T follicular helper cell (primary cell): Measurements from ENCODE around the gene WDTC1.

Experiments
- DNase-seq: peaks from one replicate; pipeline ENCODE4 v3.0.0-alpha.2; 2020; ENCODE audit warnings: low read depth

WDTC1 gene

DNA sequence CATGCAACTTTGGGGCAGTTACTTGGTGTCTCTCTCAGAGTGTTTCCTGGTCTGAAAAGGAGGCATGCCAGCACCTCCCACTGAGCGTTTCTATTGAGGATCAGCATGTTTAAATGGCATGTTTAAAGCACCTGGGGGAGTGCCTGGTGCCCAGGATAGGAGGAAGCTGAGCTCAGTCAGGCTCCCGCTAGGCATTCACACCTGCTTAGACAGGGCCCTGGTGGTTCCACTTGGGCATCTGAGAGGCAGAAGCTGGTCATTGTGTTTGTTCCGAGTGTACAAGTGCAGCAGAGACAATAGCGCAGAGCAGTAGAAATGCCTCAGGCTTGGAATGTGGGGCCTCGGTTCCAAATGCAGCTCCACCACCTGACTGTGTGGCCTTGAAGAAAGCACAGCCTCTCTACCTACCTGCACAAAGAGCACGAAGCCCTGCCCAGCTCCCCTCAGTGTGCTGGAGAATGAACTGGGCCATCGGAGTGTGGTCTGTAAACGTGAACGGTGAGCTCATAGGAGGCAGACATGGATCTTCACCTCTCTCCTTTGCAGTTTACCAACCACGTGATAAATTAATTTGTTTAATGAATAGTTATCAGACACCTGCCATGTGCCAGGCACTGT is 67.3 kb downstream of the WDTC1 start:
- no peak for DNase-seq

DNA sequence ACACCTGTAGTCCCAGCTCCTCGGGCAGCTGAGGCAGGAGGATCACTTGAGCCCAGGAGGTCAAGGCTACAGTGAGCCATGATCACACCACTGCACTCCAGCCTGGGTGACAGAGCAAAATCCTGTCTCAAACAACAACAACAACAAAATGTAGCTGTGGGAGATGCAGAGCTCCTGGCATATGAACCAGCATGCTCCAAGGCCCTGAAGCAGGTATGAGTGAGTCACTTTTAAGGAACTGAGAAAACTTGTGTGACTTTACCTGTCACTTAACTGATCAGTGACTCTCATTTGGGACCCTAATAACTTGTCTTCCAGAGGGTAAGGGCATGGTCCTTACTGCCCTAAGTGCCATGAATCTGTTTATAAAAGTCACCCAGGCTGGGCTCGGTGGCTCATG is 68.2 kb downstream of the WDTC1 start:
- DNase-seq: no peak

DNA sequence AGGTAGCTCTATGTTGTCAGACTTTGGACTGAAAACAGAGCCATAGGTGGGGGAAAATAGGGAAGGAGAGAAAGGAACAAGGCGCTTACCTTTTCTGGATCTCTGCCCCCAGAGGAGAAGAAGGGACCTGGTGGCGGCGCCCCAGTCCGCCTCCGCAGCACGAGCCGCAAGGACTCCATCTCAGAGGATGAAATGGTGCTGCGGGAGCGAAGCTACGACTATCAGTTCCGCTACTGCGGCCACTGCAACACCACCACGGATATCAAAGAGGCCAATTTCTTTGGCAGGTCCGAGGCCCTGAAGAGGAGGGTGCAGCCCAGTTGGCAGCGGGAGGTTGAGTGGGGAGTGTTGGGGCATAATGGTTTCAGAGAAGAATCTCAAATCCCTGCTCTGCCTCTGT is 69.1 kb downstream of the WDTC1 start:
- no peak for DNase-seq

DNA sequence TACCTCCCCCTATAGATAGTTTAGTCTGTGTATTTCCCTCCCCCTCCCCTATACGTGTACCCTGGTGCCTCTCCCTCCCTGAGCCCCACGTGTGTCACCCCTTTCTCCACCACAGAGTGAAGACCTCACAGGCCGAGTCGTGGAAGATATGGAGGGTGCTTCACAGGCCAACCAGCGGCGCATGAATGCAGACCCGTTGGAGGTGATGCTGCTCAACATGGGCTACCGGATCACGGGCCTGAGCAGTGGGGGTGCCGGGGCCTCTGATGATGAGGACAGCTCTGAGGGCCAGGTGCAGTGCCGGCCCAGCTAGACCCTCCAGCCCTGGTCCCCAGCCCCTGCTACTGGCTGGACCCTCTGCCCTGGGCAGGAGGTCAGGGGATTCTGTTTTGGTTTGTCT is 71.6 kb downstream of the WDTC1 start:
- DNase-seq: no peak

DNA sequence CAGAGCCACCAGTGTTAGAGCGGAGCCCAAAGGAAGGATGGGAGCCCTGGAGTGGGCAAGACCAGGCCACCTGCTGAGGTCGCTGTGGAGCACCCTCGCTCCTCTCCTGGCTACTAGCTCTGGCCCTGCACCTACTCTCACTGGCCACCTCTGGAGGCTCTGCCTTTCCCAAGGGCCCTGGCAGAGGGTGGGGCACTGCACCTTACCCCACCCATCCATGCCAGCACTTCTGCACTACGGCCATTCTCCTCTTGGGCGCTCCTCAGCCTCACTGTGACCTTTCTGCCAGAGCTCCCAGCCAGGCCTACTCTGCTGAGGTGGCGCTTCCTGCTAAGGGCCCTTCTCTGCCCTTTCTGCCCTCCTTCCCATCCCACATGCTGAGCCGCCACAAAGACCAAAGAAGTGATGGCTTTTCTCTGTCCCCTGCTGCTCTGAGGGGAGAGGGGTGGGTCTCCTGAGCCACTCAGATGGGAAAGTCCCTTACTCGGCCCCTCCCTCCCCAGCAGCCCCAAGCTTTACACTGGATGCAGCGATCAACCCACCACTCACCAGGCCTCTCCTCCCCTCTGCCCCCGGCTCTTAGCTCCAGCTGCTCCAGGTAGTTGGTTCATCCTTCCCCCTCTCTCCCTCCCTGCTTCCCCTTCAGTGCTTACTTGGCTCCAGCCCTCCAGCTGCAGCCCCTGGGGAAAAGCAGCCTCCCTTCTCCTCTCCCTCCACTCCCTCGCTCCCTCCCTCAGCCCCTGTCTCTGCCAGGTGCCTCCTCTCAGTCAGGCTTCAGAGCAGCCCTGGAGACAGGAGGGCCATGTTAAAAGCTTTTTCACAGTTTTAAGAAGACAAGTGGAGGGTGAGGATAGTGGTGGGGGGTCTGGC is 72.7 kb downstream of the WDTC1 start:
- DNase-seq: no peak

DNA sequence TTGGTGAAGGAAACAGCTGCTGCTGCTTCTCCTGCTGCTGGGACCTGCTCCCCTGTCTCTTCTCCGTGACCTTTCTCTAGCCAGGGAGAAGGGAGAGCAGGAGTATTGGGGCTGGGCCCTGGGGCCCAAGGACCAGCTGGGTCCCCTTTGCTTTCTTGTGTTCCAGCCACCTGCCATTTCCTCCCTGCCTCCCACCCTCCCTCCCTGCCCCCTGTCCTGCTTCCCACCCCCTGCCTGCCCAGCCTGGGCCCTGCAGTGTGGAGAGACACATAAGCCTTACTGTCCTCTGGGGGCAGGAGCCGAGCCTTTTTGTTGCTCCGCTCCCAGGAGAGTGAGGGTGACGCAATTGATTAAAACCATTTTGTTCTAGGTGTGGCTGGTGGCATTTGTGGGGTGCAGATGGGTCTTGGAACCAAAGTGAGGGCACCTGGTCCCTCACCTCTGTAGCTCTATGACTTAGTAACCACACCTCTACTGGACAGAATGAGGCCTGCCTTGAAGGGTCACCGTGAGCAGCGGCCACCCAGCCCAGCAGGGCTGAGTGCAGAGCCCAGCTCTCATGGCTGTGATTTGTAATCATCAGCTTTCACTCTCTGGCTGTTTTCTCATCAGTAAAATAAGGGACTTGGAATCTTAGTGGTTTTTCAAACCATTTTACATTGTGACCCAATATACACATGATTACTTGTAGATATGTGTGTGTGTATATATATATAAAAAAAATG is 73.6 kb downstream of the WDTC1 start:
- DNase-seq: no peak

DNA sequence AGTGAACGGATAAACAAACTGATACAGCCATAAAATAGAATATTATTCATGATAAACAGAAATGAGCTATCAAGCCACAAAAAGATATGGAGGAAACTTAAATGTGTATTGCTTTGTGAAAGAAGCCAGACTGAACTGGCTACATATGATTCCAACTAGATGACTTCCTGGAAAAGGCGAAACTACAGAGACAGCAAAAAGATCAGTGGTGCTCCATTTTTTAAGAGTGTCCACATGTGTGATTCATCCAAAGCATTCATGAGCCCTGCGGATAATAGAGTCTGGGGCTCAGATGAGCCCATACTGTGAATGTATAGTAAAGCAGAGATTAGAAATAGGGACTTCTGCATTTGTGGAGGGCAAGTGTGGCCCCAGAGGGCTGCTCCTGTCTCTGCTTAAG is 79.7 kb downstream of the WDTC1 start:
- DNase-seq: no peak

DNA sequence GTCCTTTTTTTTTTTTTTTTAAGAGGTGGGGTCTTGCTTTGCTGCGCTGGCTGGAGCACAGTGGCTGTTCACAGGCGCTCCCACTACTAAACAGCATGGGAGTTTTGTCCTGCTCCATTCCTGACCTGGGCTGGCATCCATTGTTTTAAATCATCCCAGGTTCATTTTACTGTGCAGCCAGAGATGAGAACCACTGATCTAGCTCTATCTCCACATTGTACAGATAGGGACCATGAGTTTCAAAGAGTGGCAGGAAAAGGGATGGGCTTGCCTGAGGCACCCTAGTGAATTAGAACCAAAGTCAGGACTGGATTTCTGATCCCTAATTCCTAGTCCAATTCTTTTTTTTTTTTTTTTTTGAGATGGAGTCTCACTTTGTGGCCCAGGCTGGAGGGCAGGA is 80.3 kb downstream of the WDTC1 start:
- DNase-seq: no peak

DNA sequence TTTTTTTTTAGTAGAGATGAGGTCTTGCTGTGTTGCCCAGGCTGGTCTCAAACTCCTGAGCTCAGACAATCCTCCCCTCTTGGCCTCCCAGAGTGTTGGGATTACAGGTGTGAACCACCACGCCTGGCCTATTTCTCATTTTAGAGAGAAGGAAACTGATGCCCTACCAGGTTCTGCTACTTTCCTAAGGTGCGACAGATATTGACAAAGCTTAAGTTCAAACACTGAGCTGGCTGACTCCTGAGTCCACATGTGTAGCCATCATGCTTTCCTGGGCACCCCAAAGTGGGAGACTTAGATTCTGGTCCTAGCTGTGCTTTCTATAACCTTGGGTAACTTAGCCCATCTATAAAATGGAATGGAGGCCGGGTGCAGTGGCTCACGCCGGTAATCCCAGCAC is 82.4 kb downstream of the WDTC1 start:
- DNase-seq: no peak

DNA sequence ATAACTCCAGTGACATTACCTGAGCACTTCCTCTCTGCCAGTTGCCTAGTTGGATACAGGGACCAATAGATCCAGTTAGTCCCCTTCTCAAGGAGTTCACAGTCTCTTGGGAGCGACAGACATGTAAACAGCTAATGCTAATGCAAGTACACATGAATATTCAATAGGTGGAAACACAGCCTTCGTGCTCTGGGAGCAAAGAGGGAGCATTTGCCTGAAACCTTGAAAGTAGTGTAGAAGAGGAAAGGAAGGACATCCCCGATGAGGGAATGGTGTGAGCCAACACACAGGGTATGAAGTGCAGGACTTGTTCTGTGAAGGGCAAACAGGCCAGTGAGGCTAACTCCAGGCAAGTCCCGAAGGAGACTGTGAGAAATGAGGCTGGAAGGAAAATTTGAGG is 83.7 kb downstream of the WDTC1 start:
- DNase-seq: no peak

DNA sequence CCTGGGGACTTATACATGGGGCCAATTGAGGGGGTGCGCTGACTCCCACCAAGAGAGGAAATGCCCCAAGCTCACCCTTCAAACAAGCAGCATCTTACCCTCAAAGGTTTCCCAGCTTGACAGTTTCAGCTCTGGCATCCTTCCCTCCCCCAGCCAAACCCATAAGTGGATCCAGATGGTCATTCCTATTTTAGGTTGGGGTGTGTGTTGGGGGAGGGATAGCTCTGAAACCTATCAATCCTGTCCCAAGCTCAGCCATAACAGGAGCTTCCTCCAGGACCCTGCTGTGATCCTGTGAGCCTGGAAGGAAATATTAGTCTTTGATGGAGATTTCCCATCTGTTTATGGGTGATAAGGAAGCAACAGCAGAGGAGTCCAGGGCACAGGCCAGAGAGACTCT is 84.2 kb downstream of the WDTC1 start:
- DNase-seq: no peak

DNA sequence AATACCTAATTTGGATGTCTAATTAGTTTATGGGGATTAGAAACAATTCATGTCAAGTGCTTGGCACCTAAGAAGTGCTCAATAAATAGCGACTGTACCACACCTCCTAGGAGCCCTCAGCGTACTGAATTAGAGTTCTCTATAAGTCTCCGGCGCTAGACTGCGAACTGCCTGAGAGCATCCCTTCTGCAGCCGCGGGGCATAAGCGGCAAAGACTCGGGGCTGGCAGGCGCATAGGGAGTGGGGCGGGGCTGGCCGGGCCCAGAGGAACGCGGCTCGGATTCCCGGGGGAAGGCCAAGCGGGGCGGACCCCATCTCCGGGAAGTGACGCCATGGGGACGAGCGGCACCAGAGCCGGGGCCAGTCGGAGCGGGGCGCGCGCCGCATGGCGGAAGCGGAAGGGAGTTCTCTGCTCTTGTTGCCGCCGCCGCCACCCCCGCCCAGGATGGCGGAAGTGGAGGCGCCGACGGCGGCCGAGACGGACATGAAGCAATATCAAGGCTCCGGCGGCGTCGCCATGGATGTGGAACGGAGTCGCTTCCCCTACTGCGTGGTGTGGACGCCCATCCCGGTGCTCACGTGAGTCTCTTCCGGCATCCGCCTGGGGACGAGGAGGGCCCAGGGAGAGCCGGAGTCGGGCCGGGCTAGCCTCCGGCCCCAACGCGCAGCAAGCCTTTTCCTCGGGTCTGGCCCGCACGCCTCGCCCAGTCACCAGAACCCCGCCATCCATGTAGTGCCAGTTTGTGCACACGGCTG is 87.6 kb downstream of the WDTC1 start, which contains the start of gene TMEM222:
TMEM222 (plus strand) TSS at position 351 of the 756 bp plus-strand sequence; CDS start at position 386, 35 bp downstream.
- peak; percentile 95 for DNase-seq

DNA sequence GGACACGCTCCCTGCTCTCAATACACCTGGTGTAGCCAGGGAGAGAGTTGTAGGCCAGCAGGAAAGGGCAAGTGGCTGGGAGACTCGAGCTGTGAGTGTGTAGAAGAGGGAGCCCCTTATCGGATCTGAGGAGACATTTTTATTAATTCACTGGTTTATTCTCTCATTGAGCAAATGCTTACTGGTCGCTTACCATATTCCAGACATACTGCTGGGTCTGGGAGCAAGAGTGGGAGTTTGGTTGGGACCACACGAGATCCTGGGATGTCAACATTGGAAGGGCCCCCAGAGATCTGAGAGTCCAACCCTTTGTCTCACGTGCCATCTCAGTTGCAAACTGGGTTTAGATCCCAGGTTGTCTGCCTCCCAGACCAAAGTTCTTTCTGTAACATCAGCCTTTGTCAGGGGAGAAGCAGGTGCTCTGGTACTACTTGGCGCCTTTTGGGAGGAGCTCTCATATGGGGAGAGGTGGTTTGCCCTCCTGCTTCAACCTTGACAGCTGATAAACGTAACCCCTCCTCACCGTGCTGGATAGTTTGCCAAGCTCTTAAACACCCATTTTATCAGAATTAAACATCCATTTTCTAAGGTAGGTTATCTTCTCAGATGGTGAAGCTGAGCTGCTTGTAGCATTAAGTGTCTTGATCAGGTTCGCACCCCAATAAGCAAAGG is 88.3 kb downstream of the WDTC1 start:
- DNase-seq: no peak

DNA sequence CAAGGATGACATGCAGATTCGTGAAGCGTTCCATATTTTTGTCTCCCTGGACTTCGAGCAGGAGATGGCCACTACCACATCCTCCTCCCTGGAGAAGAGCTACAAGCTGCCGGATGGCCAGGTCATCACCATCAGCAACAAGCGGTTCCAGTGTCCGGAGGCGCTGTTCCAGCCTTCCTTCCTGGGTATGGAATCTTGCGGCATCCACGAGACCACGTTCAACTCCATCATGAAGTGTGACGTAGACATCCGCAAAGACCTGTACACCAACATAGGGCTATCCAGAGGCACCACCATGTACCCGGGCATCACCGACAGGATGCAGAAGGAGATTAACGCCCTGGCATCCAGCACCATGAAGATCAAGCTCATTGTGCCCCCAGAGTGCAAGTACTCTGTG is 90.9 kb downstream of the WDTC1 start:
- DNase-seq: no peak

DNA sequence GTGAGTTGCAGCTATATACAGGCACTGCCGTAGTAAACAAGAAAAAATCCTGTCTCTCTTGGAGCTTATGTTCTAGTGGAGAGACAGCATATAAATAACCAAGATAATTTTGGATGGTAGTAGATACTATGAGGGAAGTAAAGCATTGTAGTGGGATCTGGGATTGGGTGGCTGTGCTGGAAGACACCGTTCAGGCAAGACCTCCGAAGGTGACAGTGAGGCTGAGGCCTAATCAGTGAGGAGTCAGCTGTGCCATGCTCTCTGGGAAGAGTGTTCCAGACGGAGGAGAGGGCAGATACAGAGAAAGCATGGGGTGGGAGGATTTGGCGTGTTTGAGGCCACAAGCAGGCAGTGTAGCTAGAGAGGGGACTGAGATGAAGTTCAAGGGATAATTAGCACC is 93.5 kb downstream of the WDTC1 start:
- no peak for DNase-seq

DNA sequence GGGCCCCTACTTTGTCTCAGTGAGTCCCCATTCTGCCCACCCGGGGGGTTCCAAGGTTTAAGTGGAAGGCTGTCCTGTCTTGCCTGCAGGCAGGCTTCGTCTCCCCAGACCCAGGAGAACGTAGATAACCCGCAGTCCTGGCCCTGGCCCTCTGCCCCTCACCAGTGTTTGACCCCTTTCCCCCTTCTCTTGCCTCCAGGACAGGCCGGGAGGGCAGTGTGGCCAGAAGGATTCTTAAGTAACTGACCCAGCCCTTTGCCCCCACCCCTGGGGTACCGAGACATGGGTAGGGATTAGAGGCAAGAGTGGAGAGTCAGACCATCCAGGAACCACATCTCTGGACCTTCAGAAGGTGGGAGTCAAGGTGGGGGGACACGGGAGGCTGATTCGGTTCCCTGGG is 96.4 kb downstream of the WDTC1 start:
- DNase-seq: no peak

DNA sequence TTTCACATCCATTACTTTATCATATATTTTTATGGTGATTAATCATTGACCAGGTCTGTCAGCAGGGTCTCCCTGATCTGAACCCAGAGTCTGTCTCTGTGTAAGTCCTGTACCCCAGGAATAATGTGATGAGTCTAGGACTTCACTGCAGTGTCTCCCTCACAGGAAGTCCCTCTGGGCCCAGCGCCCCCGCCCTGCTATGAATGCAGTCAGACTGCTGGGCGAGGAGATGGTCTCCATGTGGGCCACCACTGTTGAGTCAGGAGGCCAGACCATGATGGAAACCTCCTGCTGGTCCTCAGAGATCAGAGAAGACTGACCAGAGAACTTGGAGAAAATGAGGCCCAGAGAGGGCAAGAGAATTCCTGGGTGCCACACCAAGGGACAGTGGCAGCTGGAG is 97.0 kb downstream of the WDTC1 start:
- DNase-seq: no peak

DNA sequence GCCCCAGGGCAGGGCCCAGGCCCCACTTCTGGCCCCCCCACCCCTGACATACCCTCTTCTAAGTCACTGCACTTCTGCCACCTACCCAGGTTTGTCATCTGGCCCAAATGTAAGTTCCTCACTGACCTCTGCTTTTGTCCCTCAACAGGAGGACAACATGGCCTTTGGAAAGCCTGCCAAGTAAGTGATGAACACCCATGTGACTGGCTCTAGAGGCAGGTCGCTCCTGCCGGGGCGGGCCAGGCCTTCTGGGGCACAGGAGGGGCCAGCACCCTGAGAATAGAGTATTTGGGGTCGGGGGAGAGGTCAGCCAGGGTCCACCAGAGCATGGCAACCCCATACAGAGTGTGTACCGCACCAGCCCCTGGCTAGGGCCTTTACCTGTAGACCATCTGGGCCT is 97.5 kb downstream of the WDTC1 start:
- no peak for DNase-seq

DNA sequence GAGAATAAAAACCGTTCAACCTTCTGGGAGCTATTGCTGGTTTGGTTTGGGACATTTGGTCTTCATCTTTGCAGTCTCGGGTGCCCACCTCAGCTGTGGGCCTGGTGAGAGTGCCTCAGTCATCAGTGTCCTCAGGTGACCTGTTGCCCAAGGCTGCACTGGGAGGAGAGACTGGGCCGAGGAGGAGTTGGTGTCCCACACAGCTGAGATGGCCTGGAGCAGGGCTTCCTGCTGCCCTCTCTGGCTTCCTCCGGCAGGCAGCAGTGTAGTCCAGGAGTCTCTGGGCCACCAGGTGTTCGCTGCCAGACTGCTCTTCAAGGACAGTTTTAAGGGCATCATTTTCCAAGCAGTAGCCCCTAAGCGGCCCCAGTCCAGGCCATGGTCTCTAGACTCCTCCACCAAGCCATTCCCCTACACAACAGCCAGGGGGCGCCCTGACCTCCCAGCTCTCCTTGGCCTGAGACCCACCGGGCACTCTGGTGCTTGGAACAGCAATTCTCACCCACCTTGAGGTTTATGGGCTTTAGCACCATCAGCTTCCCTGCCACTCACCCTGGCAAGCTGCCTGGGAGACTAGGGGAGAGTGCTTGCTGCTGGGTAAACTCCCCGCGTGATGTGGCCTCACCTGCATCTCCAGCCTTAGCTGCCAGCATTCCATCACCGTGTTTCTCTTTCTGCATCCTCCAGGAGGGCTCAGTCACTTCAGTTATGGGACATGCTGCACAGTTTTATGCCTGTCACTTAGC is 98.3 kb downstream of the WDTC1 start:
- peak; percentile 34 for DNase-seq

DNA sequence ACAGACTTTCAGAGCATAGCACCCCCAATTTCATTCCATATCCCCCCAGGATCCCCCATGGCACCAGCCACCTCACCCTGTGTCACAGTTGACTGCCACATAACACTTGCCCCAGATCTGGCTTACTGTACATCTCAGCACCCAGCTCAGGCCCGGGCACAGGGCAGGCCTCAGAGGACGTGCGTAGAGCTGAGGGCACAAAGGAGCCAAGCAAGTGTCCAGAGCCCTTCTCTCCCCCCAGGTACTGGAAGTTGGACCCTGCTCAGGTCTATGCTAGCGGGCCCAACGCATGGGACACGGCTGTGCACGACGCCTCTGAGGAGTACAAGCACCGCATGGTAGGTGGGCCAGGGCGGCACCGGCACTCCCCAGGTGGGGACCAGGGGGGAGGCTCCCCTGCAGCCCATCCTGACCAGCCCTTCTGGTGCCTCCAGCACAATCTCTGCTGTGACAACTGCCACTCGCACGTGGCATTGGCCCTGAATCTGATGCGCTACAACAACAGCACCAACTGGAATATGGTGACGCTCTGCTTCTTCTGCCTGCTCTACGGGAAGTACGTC is 99.4 kb downstream of the WDTC1 start:
- no peak for DNase-seq
